Right forelimb (tissue), 1 donor: ENCODE data around the gene TMEM271.
A peak's percentile ranks its signal among the peaks of the same experiment; 100 is the strongest.

Experiments
- DNase-seq: peaks from one replicate; pipeline ENCODE4 v3.0.0-alpha.2; 2018

Gene TMEM271

DNA sequence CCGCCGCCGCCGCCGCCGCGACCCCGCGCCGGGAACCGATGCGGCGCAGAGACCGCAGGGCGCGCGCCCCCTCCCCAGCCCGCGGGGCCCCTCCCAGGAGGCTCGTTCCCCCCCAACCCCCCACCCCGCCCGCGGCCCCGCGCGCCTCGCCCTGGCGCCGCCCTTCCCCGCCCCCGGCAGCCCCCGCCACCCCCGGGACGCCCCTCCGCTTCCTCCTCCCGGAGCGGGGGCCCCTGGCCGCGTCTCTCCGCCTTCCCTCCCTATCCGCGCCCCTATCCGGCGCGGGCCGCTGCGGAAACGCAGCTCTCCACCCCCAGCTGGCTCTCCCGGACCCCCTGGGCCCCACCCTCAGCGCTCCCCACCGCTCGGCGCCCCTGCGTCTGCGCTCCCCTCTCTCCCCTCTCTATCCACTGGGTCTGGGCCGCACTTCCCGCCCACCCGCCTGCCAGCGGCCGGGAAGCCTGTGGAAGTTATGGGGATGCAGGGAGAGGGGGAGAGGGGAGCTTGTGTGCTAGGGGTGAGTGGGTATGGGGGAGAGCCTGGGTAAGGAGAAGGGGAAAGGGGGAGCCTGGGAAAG lies at the start of gene TMEM271:
Gene TMEM271 (minus strand): TSS at position 51 of the 577 bp plus-strand sequence. CDS start 233 bp downstream, outside the sequence.
- no peak for DNase-seq

DNA sequence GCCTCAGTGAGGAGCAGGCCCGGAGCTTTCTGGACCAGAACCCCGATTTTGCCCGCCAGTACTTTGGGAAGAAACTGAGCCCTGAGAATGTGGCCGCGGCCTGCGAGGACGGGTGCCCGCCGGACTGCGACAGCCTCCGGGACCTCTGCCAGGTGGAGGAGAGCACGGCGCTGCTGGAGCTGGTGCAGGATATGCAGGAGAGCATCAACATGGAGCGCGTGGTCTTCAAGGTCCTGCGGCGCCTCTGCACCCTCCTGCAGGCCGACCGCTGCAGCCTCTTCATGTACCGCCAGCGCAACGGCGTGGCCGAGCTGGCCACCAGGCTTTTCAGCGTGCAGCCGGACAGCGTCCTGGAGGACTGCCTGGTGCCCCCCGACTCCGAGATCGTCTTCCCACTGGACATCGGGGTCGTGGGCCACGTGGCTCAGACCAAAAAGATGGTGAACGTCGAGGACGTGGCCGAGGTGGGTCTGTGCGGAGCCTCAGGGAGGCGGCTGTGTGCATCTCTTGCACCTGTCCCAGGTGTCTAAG lies 49.6 kb upstream of the TMEM271 start:
- DNase-seq = no peak

DNA sequence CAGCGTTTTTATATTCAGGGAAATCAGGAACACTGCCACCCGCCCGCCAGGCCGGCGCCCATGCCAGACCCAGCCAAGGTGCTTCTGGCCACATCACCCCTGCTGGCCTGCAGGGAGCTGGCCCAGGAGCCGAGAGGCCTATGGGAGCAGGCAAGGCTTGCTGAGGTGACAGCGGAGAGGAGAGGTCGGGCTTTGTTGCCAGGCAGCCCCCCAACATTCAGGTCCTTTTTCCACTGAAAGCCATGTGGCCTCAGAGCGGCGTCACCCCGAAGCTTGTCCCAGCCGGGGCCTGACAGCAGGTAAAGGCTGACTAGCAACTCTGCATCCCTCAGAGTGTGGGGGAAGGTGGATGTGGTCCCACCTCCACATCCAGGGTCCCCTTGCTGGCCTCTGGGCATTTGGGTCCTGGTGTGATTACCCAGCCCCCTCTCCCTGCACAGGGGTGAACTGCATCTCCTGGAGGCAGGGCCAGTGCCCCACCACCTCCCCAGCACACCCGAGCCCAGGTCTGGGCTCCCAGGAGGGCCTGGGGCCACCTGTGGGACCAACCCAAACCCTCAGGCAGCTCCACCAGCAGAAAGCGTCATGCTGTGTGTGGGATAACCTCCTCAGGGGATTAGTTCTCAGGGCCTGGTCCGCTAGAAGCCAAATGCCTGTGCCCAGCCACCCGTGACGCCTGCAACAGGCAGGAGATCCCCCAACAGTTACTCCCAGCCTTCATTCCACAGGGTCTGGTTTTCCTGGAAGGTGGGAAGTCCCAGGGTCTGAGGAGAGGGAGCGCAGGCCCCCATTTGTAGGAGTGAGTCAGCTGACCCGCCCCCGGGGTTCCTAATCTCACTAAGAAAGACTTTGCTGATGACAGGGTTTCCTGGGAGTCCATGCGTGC lies 48.9 kb upstream of the TMEM271 start, which contains the start of gene PDE6B:
Gene PDE6B (plus strand): TSS at position 869 of the 886 bp plus-strand sequence. CDS start 54 bp downstream, outside the sequence.
- DNase-seq = no peak

DNA sequence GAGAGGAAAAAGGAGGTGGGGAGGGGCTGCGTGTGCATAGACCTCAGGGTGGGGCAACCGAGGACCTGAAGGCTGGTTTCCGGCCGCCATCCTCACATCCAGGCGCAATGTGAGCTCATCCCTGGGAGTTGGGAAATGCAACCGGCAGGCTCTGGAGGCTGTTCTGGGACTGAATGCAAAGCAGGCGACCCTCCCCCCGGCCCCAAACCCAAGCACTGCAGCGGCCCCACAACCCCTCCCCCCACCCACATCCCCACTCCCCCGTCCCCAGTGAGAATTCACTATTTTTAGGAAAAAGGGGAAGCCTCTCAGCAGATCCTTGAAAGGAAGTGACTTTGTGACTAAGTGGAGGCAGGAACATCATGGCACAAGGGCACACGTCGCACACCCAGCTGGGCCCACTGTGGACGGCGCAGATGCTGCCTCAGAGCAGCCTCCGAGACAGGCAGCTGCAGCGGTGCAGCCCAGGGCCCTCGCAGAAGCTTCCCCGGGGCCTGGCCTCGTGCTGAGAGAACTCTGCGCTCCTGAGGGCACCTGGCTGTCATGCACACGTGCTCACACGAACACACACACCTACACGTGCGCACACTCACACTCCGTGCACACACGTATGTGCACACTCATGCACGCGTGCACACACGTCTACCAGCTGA lies 47.9 kb upstream of the TMEM271 start:
- DNase-seq = no peak

GRCh38 chr4:622996-623913 lies 47.2 kb upstream of the TMEM271 start:
- DNase-seq = no peak

DNA sequence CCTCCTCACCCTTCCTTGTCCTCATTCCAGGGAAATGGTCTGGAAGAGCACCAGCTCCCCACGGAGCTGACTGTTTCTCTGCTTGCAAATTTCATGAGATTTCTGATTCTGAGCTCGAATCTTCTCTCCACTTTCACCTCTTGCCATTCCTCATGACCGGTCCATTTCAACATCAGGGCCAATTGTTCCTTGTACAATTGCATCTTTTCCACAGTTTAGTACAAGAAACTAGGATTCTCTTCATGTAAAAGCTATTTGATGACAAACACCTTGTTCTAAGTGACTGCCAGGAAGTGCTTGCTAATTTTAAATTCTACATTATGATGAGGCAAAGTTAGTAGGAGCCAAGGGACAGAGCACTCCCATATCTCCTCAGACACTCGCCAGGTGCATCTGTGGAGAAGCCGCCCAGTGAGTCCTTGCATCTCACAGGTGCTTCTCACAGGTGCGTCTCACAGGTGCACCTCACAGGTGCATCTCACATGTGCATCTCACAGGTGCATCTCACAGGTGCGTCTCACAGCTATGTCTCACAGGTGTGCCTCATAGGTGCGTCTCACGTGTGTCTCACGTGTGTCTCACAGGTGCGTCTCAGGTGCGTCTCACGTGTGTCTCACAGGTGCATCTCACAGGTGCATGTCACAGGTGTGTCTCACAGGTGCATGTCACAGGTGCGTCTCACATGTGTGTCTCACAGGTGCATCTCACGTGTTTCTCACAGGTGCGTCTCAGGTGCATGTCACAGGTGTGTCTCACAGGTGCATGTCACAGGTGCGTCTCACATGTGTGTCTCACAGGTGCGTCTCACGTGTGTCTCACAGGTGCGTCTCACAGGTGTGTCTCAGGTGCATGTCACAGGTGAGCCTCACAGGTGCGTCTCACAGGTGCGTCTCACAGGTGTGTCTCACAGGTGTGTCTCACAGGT lies 46.2 kb upstream of the TMEM271 start:
- DNase-seq = no peak

- DNase-seq = no peak
These were observed 45.4 kb upstream of the TMEM271 start for GRCh38 chr4:621296-622070.

DNA sequence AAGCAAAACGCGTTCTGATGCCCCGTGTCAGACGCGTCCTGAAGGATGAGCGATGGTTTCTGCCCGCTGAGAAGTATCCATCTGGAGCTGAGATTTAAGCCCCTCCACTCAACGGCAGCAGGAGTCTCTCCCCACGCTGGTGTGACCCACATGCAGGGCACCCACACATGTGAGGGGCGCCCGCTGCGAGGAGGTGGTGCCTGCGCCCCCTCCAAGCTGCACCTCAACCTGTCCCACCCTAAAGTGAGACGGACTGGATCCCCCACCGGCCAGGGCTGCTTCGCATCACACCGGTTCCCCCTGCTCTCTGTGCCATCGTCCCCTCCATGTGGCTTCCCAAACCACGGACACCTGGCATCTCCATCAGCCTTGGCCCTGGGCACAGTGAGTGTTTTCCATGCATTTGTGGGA lies 44.8 kb upstream of the TMEM271 start:
- DNase-seq = no peak

GRCh38 chr4:620201-620600 lies 44.1 kb upstream of the TMEM271 start:
- DNase-seq = no peak

DNA sequence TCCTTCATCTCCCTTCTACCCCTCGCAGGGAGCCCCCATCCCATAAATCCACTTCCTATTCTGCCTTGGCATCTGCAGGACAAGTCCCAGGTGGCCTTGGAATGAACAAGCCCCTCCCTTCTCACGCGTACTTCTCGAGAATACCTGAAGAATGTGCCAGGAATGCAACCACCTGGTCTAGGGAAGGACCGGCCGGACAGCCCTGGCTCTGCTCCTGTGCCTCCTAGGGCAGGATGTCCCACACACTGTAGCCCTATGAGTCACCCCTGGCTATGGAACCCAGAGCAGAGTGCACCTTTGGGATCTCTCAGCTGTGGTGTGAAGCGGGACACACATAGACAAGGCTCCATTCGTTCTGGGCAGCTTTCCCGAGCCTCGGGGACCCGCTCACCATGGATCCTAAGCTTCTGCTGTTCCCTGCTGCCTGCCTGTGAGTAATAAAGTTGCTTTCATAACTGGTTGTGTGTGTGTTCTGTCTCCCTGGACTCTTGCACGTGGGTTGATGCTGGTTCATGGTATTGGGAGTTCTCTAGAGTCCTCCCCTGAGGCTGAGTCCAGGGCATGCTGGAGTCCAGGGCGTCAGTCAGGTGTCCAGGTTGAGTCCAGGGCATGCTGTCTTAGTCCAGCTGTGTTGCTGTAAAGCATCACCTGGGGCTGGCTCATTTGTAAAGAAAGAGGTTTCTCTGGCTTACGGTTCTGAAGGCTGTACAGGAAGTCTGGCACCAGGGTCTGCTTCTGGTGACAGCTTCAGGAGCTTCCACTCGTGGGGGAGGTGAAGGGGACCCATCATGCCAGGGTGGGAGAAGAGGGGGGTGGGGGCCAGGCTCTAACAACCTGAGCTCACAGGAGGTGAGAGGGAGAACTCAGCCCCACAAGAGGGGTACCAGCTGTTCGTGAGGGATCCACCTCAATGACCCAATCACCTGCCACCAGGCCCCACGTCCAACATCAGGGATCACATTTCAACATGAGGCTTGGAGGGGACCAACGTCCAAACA lies 41.8 kb upstream of the TMEM271 start:
- no peak for DNase-seq

- no peak for DNase-seq
These were observed 41.0 kb upstream of the TMEM271 start for GRCh38 chr4:616911-617643.

DNA sequence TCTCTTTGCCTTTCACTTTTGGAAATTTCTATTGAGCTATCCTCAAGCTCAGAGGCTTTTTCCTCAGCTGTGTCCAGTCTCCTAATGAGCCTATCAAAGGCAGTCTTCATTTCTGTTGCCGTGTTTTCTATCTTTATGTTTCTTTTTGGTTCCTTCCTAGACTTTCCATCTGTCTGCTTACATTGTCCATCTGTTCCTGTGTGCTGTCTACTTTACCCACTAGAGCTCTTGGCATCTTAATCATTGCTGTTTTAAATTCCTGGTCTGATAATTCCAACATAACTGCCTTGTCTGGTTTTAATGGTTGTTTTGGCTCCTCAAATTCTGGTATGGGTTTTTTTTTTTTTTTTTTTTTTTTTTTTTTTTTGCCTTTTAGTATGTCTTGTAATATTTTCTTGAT lies 40.0 kb upstream of the TMEM271 start:
- DNase-seq = no peak

DNA sequence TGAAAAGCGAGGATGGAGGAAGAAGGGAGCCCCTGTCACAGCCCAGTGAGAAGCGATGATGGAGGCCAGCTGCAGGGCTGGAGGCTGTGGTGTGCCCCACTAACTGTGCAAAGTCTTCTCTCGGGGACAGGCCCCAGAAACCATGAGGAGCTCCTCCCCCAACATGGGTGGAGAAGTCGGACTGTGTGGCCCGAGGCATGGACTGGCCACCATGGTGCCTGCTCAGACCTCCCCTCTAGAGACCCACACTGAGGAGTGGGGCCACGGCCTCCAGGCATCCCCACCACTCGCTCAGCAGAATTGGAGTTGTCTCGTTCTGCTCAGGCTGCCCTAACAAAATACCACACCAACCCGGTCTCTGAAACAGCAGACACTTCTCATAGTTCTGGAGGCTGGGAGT lies 37.0 kb upstream of the TMEM271 start:
- DNase-seq = no peak

DNA sequence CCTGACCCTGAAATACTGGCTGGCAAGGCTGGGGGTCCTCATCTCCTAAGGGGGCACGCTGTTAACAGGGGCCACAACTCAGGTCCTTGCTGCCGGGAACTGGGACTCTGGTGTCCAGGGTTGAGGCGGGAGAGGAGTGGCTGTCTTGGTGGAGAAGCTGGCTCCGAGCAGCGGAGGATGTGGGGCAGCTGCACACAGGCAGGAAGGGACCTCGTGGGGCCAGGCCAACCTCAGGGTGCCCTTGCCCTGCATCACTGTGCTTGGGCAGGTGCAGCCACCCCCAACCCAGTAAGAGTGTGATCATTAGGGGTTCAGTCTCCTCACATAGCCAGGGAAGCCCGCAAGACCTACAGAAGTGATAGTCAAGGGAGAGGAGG lies 36.6 kb upstream of the TMEM271 start:
- no peak for DNase-seq

DNA sequence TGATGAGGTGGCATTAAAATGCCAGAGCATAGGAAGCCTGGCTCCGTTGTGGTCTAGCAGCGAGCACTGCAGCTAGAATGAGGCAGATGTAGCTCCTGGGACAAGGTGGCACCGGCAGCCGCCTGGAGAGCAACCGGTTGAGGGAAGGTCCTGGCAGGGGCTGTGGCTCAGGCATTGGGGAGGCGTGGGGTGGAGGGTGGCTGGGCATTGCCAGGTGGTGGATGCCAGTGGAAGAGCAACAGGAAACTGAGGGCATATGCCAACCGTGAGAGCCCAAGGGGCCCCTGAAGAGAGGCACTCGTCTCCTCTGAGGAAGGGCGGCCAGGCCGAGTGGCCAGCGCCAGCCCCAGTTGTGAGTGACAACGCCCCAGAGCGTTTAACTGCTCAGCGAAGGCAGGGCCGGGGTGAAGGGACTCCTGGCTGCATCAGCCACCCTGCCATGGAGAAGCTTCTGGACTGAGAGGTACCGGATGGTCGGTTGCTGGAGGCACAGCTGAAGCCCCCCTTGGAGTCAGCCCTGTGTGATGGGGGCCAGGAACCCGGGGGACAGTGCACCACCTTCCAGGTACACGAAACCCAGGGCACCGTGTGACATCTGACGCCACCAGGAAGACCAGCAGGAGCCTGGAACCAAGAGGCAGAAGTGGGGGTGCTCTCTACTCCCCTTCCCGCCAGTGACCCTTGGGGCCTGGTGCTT lies 36.1 kb upstream of the TMEM271 start:
- DNase-seq = no peak

GRCh38 chr4:610411-611261 lies 34.5 kb upstream of the TMEM271 start:
- DNase-seq = peak; percentile 58
